Esophagus squamous epithelium (tissue), 5 donors: ENCODE measurements around the gene DNAJB8. TPM values are rescaled to one million over a fixed set of nuclear protein-coding genes. Genes with fewer than 3 reads are reported as not detected.

Experiments used
- DNase-seq: peaks from one replicate; lab custom pipeline; 2025; lab: John Stamatoyannopoulos, UW
- H3K27ac ChIP-seq, 4 donors: fragments of 200-600 bp; sonication (generic); one replicate each; pipeline ENCODE4 v1.5.1; 2016 to 2019; ENCODE audit warnings: mild to moderate bottlenecking in 1 of 4
- H3K27me3 ChIP-seq, 4 donors: fragments of 200-600 bp; sonication (generic); 1 replicate in 3 of 4; 2 replicates in 1 of 4; pipeline versions ENCODE4 v1.5.1 to v1.6.0; 2017 to 2021; ENCODE audit warnings: antibody characterized with exemption in 1 of 4
- H3K36me3 ChIP-seq, 3 donors: fragments of 200-600 bp; sonication (generic); one replicate each; pipeline ENCODE4 v1.5.1; 2016 to 2019
- H3K4me1 ChIP-seq, 3 donors: fragments of 200-600 bp; sonication (generic); one replicate each; pipeline ENCODE4 v1.5.1; 2017 to 2019
- H3K4me3 ChIP-seq, 4 donors: fragments of 200-600 bp; sonication (generic); 1 replicate in 3 of 4; 2 replicates in 1 of 4; pipeline ENCODE4 v1.5.1; 2016 to 2019; ENCODE audit warnings: mild to moderate bottlenecking in 2 of 4, moderate library complexity in 1 of 4
- H3K9me3 ChIP-seq, 3 donors: fragments of 200-600 bp; sonication (generic); one replicate each; pipeline ENCODE4 v1.5.1; 2016 to 2019
- POLR2A ChIP-seq, 4 donors: fragments of 450-650 bp; IDR thresholded peaks; one replicate each; pipeline ENCODE4 v1.6.1; 2017; ENCODE audit warnings: antibody characterized with exemption in 4 of 4, mild to moderate bottlenecking in 4 of 4, moderate library complexity in 3 of 4
- WGBS, 2 donors: methylation state at CpG; one replicate each; pipeline ENCODE4 v1.1.5; 2018; 5-methylcytosine and 5-hydroxymethylcytosine counted together
- intact Hi-C: fragments of 100-400 bp; cut with DNase I; formaldehyde crosslinking; loops from one replicate; pipeline ENCODE4 v1.15.0; 2022
- total RNA-seq, 4 donors: library from RNA; depleted of rRNA; stranded (reverse); fragments of >200 nt; gene quantifications; one replicate each; pipeline ENCODE4 v1.1.0, GENCODE V29; 2016
- TF ChIP-seq, protein P1 (sequence below), 6 experiments: fragments of 450-650 bp in 4 of 6; fragments of 200-600 bp in 2 of 6; sonication (generic) in 2 of 6; IDR thresholded peaks; one replicate each; pipeline ENCODE4 v1.5.1; 2016 to 2019; ENCODE audit warnings: antibody characterized with exemption in 6 of 6, mild to moderate bottlenecking in 4 of 6, moderate library complexity in 4 of 6
- donor health status: DM: yes; HTN: yes; CAD: no.

DNAJB8 gene
- total RNA-seq, 4 donors from 2014 or later = not detected

DNA sequence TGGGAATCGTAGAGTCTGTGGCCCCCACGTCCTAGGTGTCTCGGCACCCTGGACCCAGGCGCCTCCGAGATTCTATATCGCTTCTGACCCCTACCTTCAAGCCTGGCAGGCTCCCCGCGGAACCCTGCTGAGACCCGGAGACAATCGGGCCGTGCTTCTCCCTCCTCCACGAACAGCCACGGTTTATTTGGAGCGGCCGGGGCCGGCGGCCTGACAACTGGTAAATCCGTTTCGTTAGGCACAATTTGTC, 24.9 kb upstream of the DNAJB8 start:
- no peak for TF ChIP-seq POLR2A (IDR thresholded peaks at IDR 0.05)
- TF ChIP-seq, protein P1, sequence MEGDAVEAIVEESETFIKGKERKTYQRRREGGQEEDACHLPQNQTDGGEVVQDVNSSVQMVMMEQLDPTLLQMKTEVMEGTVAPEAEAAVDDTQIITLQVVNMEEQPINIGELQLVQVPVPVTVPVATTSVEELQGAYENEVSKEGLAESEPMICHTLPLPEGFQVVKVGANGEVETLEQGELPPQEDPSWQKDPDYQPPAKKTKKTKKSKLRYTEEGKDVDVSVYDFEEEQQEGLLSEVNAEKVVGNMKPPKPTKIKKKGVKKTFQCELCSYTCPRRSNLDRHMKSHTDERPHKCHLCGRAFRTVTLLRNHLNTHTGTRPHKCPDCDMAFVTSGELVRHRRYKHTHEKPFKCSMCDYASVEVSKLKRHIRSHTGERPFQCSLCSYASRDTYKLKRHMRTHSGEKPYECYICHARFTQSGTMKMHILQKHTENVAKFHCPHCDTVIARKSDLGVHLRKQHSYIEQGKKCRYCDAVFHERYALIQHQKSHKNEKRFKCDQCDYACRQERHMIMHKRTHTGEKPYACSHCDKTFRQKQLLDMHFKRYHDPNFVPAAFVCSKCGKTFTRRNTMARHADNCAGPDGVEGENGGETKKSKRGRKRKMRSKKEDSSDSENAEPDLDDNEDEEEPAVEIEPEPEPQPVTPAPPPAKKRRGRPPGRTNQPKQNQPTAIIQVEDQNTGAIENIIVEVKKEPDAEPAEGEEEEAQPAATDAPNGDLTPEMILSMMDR (IDR thresholded peaks at IDR 0.05) = no peak
- peak overlapping the region in 1 of 4 donors; percentile 21 for H3K27ac ChIP-seq
- H3K27me3 ChIP-seq = peaks cover 45 to 100% (median 57%) of the 10 kb centered on the region in 4 donors
- H3K36me3 ChIP-seq = no peaks in the 10 kb centered on the region
- DNase-seq = no peak
- peak overlapping the region in 3 of 4 donors; percentile 35 to 58 (median 42) for H3K4me3 ChIP-seq
- no peaks in the 10 kb centered on the region for H3K9me3 ChIP-seq
- intact Hi-C loops = loop anchor here (10.0 kb wide), 1 partner anchor 397 kb away; no protein-coding TSS in a partner anchor
- peaks cover 38 to 75% (median 44%) of the 10 kb centered on the region in 3 donors for H3K4me1 ChIP-seq
- WGBS, 2 donors = 11 to 59% methylated on average over 7 of the region's 19 CpGs

GRCh38 chr3:128490915-128491690, 24.4 kb upstream of the DNAJB8 start:
- no peak for DNase-seq
- Histone ChIP-seq H3K4me1 (peaks cover 40 to 76% (median 46%) of the 10 kb centered on the region in 3 donors), H3K27me3 (peaks cover 50 to 100% (median 62%) of the 10 kb centered on the region in 4 donors), H3K4me3 (peak overlapping the region in 3 of 4 donors; percentile 42 to 62 (median 58)), H3K9me3 (no peaks in the 10 kb centered on the region), H3K27ac (no peak overlapping the region), H3K36me3 (no peaks in the 10 kb centered on the region)
- WGBS, 2 donors = 16 to 29% methylated on average over 7 to 10 of the region's 23 CpGs
- TF ChIP-seq POLR2A (IDR thresholded peaks at IDR 0.05) = no peak
- TF ChIP-seq, protein P1 (IDR thresholded peaks at IDR 0.05) = no peak
- intact Hi-C loops = loop anchor here (10.0 kb wide), 1 partner anchor 396 kb away; no protein-coding TSS in a partner anchor

GRCh38 chr3:128490650-128490914, 23.9 kb upstream of the DNAJB8 start:
- no peak for DNase-seq
- intact Hi-C loops = loop anchor here (10.0 kb wide), 1 partner anchor 396 kb away; no protein-coding TSS in a partner anchor
- Histone ChIP-seq H3K36me3 (no peaks in the 10 kb centered on the region), H3K27ac (peak overlapping the region in 1 of 4 donors; percentile 86), H3K9me3 (no peaks in the 10 kb centered on the region), H3K4me1 (peaks cover 40 to 81% (median 46%) of the 10 kb centered on the region in 3 donors), H3K4me3 (peak overlapping the region in 3 of 4 donors; percentile 42 to 62 (median 58)), H3K27me3 (peaks cover 55 to 100% (median 65%) of the 10 kb centered on the region in 4 donors)
- WGBS, 2 donors = 20 to 47% methylated on average over 7 to 9 of the region's 10 CpGs
- TF ChIP-seq, protein P1 (IDR thresholded peaks at IDR 0.05) = no peak
- no peak for TF ChIP-seq POLR2A (IDR thresholded peaks at IDR 0.05)

- 7 to 8% methylated on average over 3 to 17 of the region's 61 CpGs for WGBS, 2 donors
- TF ChIP-seq, protein P1 (IDR thresholded peaks at IDR 0.05) = peak in 2 of 6 experiments; percentile 5 to 7
- no peak for TF ChIP-seq POLR2A (IDR thresholded peaks at IDR 0.05)
- peaks cover 40 to 84% (median 46%) of the 10 kb centered on the region in 3 donors for H3K4me1 ChIP-seq
Measured at GRCh38 chr3:128489927-128490649, 23.4 kb upstream of the DNAJB8 start.

GRCh38 chr3:128489674-128489926, 22.9 kb upstream of the DNAJB8 start:
- no peaks in the 10 kb centered on the region for H3K9me3 ChIP-seq
- peak overlapping the region; percentile 64 to 86 (median 78) for H3K27ac ChIP-seq
- DNase-seq = no peak
- no CpG with 5 or more reads among the region's 26 CpGs for WGBS, 2 donors
- no peaks in the 10 kb centered on the region for H3K36me3 ChIP-seq
- peaks cover 40 to 86% (median 46%) of the 10 kb centered on the region in 3 donors for H3K4me1 ChIP-seq
- intact Hi-C loops = no loop called here
- TF ChIP-seq, protein P1 (IDR thresholded peaks at IDR 0.05) = no peak
- no peak for TF ChIP-seq POLR2A (IDR thresholded peaks at IDR 0.05)
- H3K4me3 ChIP-seq = peak overlapping the region; percentile 38 to 62 (median 50)
- H3K27me3 ChIP-seq = peaks cover 61 to 100% (median 69%) of the 10 kb centered on the region in 4 donors

More at GRCh38 chr3:128489927-128490649, 23.4 kb upstream of the DNAJB8 start:
- H3K4me3 ChIP-seq = peak overlapping the region; percentile 38 to 62 (median 50)
- intact Hi-C loops = loop anchor here (10.0 kb wide), 1 partner anchor 395 kb away; no protein-coding TSS in a partner anchor
- no peak for DNase-seq
- peaks cover 60 to 100% (median 67%) of the 10 kb centered on the region in 4 donors for H3K27me3 ChIP-seq
- no peaks in the 10 kb centered on the region for H3K36me3 ChIP-seq
- H3K9me3 ChIP-seq = no peaks in the 10 kb centered on the region
- H3K27ac ChIP-seq = peak overlapping the region; percentile 64 to 86 (median 78)
